Nephron progenitor cell (in vitro differentiated cells): ENCODE measurements around the gene SEPTIN12.

ENCODE experiments used
- DNase-seq: peaks from one replicate; pipeline ENCODE4 v3.0.0; 2021
- H3K27ac Mint-ChIP-seq: 2 replicates; pipeline ENCODE4 v1.8.0; 2021; ENCODE audit warnings: mild to moderate bottlenecking, moderate library complexity, mixed read lengths
- H3K27me3 Mint-ChIP-seq: 2 replicates; pipeline ENCODE4 v1.8.0; 2021; ENCODE audit warnings: mild to moderate bottlenecking, low read depth, mixed read lengths; ENCODE audit not compliant: poor library complexity
- H3K36me3 Mint-ChIP-seq: 2 replicates; pipeline ENCODE4 v1.8.0; 2021; ENCODE audit warnings: low read depth, mixed read lengths
- H3K4me1 Mint-ChIP-seq: 2 replicates; pipeline ENCODE4 v1.8.0; 2021; ENCODE audit warnings: mixed read lengths
- H3K4me3 Mint-ChIP-seq: 2 replicates; pipeline ENCODE4 v1.8.0; 2021; ENCODE audit warnings: mild to moderate bottlenecking, moderate library complexity, mixed read lengths
- H3K9me3 Mint-ChIP-seq: 2 replicates; pipeline ENCODE4 v1.8.0; 2021; ENCODE audit warnings: mild to moderate bottlenecking, moderate library complexity, mixed read lengths
- CTCF ChIP-seq: fragments of 200-600 bp; sonication (generic); IDR thresholded peaks from 2 replicates; pipeline ENCODE4 v1.5.0; 2021; ENCODE audit warnings: antibody characterized with exemption

Gene SEPTIN12

GRCh38 chr16:4796982-4797804 lies 9.0 kb upstream of the SEPTIN12 start:
- no peak for DNase-seq
- Mint-ChIP-seq H3K4me3 (no peak overlapping the region), H3K9me3 (no peaks in the 10 kb centered on the region), H3K27me3 (peaks cover 8% of the 10 kb centered on the region), H3K36me3 (no peaks in the 10 kb centered on the region), H3K4me1 (peaks cover 16% of the 10 kb centered on the region), H3K27ac (no peak overlapping the region)
- TF ChIP-seq CTCF, result no peak

- H3K27ac Mint-ChIP-seq, result no peak overlapping the region
- H3K36me3 Mint-ChIP-seq, result no peaks in the 10 kb centered on the region
- peaks cover 11% of the 10 kb centered on the region for H3K27me3 Mint-ChIP-seq
- H3K9me3 Mint-ChIP-seq, result no peaks in the 10 kb centered on the region
- no peak for DNase-seq
- TF ChIP-seq CTCF, result no peak
- H3K4me1 Mint-ChIP-seq, result peaks cover 8% of the 10 kb centered on the region
- no peak overlapping the region for H3K4me3 Mint-ChIP-seq
Observed at GRCh38 chr16:4795828-4796572, 7.9 kb upstream of the SEPTIN12 start.

GRCh38 chr16:4795181-4795827 lies 7.2 kb upstream of the SEPTIN12 start, which contains the start of gene SMIM22:
Gene SMIM22, plus strand, starts transcription at chr16:4795369. Its CDS starts 366 bp downstream, at chr16:4795735.
- Mint-ChIP-seq H3K36me3 (no peaks in the 10 kb centered on the region), H3K4me1 (peaks cover 2% of the 10 kb centered on the region), H3K4me3 (no peak within 1 kb of the TSS), H3K27ac (no peak within 1 kb of the TSS), H3K9me3 (no peaks in the 10 kb centered on the region), H3K27me3 (peaks cover 11% of the 10 kb centered on the region)
- TF ChIP-seq CTCF, result no peak
- no peak for DNase-seq

- peaks cover 14% of the 10 kb centered on the region for H3K4me1 Mint-ChIP-seq
- H3K4me3 Mint-ChIP-seq, result no peak overlapping the region
- no peak overlapping the region for H3K27ac Mint-ChIP-seq
- TF ChIP-seq CTCF, result no peak
- no peak for DNase-seq
- peaks cover 8% of the 10 kb centered on the region for H3K27me3 Mint-ChIP-seq
- no peaks in the 10 kb centered on the region for H3K36me3 Mint-ChIP-seq
- no peaks in the 10 kb centered on the region for H3K9me3 Mint-ChIP-seq
Observed at GRCh38 chr16:4792951-4793513, 4.9 kb upstream of the SEPTIN12 start.

- TF ChIP-seq CTCF, result no peak
- H3K27me3 Mint-ChIP-seq, result peaks cover 6% of the 10 kb centered on the region
- no peaks in the 10 kb centered on the region for H3K36me3 Mint-ChIP-seq
- H3K9me3 Mint-ChIP-seq, result no peaks in the 10 kb centered on the region
- peak overlapping the region; percentile 57 for H3K27ac Mint-ChIP-seq
- peaks cover 18% of the 10 kb centered on the region for H3K4me1 Mint-ChIP-seq
- no peak overlapping the region for H3K4me3 Mint-ChIP-seq
- no peak for DNase-seq
Observed at GRCh38 chr16:4790871-4791270, 2.7 kb upstream of the SEPTIN12 start.
